CD1c-positive myeloid dendritic cell (primary cell): ENCODE data around the gene CORO1A.
"Not testable (repeated sequence)": the region's sequence is repeated elsewhere in the genome, so short reads cannot be mapped to it uniquely, and the experiment has no call there.

Experiments used
- DNase-seq: peaks from one replicate; pipeline ENCODE4 v3.0.0-alpha.2; 2016; ENCODE audit errors: extremely low spot score

The CORO1A gene

DNA sequence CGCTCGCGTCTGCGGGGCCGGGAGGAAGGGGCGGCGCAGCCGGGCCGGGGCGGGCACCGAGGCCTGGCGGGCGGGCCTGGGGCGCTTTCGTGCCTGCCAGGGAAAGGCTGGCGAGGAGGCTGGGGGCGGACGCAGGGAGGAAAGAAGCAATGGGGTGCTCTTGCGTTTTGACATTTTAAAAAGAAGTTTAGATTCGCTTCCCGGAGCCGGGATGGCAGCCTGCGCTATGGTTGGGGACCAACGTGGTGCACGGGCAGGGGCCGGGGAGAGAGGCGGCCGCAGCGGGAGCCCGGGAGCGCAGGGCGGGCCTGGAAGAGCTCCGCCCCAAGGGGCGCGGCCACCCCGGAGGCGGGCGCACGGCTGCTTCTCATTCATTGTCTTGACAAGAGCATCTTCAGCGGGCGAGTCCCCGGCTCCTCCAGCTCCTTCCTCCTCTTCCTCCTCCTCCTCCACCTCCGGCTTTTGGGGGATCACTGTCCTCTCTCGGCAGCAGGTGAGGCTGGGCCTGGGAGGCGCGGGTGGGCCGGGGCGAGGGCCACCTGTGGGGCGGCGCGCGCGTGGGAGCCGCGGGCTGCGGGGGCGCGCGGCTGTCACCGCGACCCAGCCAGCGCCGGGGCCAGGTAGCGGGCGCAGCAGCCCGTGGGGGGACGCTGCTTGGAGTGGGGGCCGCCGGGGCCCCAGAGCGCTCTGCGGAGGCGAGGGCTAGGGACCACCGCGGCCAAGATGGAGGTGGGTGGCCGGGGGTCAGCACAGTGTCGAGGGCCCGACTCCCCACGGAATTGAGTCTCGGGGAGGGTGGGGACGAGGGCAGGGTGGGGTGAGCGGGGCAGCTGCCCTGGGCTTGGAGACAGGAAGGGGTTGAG lies at the start of gene CORO1A:
TSS of gene CORO1A (plus strand) at position 370 of the 863 bp plus-strand sequence. CDS start 1,608 bp downstream, outside the sequence.
- DNase-seq: peak; percentile 87

GRCh38 chr16:30136971-30137605 lies 46.3 kb upstream of the CORO1A start:
- DNase-seq: peak; percentile 63

- DNase-seq: no peak
Measured at GRCh38 chr16:30137897-30138296, 45.5 kb upstream of the CORO1A start.

DNA sequence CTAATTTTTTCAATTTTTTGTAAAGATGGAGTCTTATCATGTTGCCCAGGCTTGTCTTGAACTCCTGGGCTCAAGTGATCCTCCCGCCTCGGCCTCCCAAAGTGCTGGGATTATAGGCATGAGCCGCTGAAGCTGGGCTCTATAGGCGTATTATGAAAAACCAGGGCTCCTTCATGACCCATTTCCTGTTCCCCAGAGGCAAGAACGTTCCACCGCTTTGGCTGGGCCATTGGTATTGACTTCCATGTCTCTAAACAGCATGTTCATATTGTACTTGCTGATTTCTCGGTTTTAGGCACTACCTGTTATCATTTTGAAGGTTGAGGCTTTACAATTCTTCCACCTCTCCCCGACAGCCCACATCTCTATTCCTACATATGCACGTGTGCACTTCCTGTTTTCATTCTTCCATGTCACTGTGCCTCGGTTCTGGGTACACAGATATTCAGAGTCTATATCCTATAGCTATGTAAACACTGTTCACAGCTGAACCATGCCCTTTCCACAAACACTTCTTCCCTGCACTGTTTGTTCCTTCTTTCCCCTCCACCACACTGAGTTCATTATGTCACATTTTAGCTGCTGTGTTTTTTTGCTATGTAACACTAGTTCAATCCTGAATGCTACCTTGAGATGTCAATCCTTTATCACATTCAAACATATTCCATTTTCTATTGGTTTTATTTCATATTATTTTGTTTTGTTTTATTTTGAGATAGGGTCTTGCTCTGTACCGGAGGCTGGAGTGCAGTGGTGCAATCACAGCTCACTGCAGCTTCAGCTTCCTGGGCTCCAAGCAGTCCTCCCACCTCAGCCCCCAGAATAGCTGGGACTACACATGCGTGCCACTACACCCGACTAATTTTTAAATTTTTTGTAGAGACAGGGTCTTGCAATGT lies 43.6 kb upstream of the CORO1A start:
- peak; percentile 32 for DNase-seq

DNA sequence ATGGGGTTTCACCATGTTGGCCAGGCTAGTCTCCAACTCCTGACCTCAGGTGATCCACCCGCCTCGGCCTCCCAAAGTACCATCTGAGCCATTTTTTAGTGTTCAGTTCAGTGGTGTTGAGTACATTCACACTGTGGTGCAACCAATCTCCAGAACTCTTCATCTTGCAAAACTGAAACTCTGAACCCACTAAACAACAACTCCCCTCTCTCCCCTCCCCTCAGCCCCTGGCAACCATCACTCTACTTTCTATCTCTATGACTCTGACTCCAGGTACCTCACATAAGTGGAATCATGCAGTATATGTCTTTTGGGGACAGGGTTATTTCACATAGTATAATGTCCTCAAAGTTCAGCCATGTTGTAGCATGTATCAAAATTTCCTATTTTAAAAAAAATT lies 41.7 kb upstream of the CORO1A start:
- DNase-seq: no peak

- peak; percentile 58 for DNase-seq
Measured at GRCh38 chr16:30142672-30143346, 40.6 kb upstream of the CORO1A start.

DNA sequence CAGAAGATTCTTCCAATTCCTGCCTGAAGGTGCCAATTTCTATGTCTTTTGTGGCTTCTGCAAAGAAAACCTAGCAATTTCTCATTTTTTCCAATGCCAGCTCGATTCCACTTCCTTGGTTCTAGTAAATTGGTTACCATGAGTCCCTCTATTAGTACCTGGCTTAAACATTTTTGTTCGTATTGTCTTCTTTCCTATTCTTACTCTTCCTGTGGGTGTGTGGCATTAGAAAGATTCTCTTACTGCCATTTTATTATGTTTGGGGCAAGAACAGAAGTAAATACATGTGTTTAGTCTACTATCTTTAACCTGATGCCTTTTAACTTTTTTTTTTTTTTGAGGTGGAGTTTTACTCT lies 40.1 kb upstream of the CORO1A start:
- DNase-seq: no peak

GRCh38 chr16:30144017-30144416 lies 39.4 kb upstream of the CORO1A start:
- DNase-seq: no peak

- no peak for DNase-seq
Measured at GRCh38 chr16:30144917-30145316, 38.5 kb upstream of the CORO1A start.

DNA sequence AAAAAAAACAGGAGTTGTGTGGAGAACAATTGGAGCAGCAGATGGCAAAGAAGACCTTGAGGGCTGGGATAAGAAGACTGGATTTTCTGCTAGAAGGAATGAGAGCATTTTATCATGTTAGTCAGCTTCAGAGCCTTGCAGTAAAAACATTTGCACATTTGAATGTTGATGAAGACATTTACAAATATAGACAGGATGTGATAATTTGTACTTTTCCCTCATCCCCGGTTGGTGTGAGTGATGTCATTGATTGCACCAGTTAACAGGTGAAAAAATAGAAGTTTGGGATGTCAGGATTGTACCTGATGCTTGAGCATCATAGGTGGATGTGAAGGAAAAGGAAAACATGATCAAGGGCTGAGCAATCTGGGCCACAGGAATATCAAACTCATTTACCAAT lies 37.7 kb upstream of the CORO1A start:
- no peak for DNase-seq

- DNase-seq: no peak
Measured at GRCh38 chr16:30147843-30148510, 35.4 kb upstream of the CORO1A start.

- peak; percentile 78 for DNase-seq
Measured at GRCh38 chr16:30149250-30149930, 34.0 kb upstream of the CORO1A start.

DNA sequence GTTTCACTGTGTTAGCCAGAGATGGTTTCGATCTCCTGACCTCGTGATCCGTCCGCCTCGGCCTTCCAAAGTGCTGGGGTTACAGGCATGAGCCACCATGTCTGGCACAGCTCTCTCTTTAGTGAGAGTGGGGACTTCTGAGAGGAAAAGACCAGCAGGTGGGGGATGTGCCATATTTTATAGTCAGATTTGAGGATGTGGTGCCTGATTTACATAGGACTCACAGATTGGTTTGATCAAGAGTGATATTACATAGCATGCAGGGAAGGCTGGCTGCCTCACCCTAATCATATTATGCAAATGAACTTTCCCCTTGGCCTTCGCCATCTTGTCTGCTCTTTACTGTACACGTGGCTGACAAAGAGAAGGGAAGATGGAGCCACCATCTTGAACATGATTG lies 32.3 kb upstream of the CORO1A start:
- DNase-seq: no peak

GRCh38 chr16:30152517-30152916 lies 30.9 kb upstream of the CORO1A start:
- DNase-seq: no peak

GRCh38 chr16:30155188-30155587 lies 28.2 kb upstream of the CORO1A start:
- no peak for DNase-seq

- DNase-seq: no peak
Measured at GRCh38 chr16:30157214-30157613, 26.2 kb upstream of the CORO1A start.

DNA sequence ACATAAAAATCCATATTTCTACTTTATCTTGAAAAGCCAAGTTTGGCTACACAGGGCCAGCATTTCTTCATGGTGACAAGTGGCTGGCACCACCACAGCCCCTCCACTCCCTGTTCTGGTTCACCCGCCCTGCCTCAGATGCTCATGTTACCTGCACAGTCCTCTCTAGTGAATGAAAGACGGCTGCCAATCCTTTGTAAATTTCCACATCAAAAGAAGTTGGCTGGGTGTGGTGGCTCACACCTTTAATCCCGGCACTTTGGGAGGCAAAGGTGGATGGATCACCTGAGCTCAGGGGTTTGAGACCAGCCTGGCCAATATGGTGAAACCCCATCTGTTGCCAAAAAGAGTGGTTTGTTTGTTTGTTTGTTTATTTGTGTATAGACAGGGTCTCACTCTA lies 19.9 kb upstream of the CORO1A start:
- no peak for DNase-seq

GRCh38 chr16:30166202-30166902 lies 17.1 kb upstream of the CORO1A start:
- DNase-seq: peak; percentile 86

GRCh38 chr16:30168746-30169145 lies 14.7 kb upstream of the CORO1A start:
- not testable (repeated sequence) for DNase-seq

GRCh38 chr16:30169416-30169815 lies 14.0 kb upstream of the CORO1A start:
- not testable (repeated sequence) for DNase-seq
